HCT116 (cell line): Measurements from ENCODE around the gene ISCU.

Source experiments
- POLR2AphosphoS5 ChIP-seq: IDR thresholded peaks from 2 replicates; pipeline ENCODE4 v1.6.1; 2011; ENCODE audit warnings: mild to moderate bottlenecking, low read depth, low read length, moderate library complexity
- SRF ChIP-seq: IDR thresholded peaks from 2 replicates; pipeline ENCODE4 v1.6.1; 2012; ENCODE audit warnings: low read depth
- ZBTB33 ChIP-seq: IDR thresholded peaks from 2 replicates; pipeline ENCODE4 v1.6.1; 2011; ENCODE audit warnings: mild to moderate bottlenecking, low read length, moderate library complexity; ENCODE audit not compliant: insufficient replicate concordance; ENCODE audit errors: extremely low read depth
- TF ChIP-seq, protein P1 (sequence below): IDR thresholded peaks from 2 replicates; pipeline ENCODE4 v1.6.1; 2012; ENCODE audit warnings: low read depth
- TF ChIP-seq, protein P2 (sequence below), 3 experiments: fragments of 200-600 bp in 1 of 3; sonication (generic) in 1 of 3; IDR thresholded peaks in 2 of 3; conservative IDR thresholded peaks in 1 of 3; 2 replicates each; pipeline ENCODE4 v1.5.1; 2012 to 2017; ENCODE audit warnings: low read depth in 2 of 3, low read length in 2 of 3, antibody characterized with exemption in 1 of 3, borderline replicate concordance in 1 of 3, control low read depth in 1 of 3, mild to moderate bottlenecking in 1 of 3, mixed read lengths in 1 of 3, mixed run types in 1 of 3, moderate library complexity in 1 of 3; ENCODE audit not compliant: insufficient read depth in 1 of 3

GRCh38 chr12:108610856-108611605 lies 48.6 kb downstream of the ISCU start:
- TF ChIP-seq POLR2AphosphoS5 (no peak), SRF (no peak), ZBTB33 (no peak)
- TF ChIP-seq, protein P1, sequence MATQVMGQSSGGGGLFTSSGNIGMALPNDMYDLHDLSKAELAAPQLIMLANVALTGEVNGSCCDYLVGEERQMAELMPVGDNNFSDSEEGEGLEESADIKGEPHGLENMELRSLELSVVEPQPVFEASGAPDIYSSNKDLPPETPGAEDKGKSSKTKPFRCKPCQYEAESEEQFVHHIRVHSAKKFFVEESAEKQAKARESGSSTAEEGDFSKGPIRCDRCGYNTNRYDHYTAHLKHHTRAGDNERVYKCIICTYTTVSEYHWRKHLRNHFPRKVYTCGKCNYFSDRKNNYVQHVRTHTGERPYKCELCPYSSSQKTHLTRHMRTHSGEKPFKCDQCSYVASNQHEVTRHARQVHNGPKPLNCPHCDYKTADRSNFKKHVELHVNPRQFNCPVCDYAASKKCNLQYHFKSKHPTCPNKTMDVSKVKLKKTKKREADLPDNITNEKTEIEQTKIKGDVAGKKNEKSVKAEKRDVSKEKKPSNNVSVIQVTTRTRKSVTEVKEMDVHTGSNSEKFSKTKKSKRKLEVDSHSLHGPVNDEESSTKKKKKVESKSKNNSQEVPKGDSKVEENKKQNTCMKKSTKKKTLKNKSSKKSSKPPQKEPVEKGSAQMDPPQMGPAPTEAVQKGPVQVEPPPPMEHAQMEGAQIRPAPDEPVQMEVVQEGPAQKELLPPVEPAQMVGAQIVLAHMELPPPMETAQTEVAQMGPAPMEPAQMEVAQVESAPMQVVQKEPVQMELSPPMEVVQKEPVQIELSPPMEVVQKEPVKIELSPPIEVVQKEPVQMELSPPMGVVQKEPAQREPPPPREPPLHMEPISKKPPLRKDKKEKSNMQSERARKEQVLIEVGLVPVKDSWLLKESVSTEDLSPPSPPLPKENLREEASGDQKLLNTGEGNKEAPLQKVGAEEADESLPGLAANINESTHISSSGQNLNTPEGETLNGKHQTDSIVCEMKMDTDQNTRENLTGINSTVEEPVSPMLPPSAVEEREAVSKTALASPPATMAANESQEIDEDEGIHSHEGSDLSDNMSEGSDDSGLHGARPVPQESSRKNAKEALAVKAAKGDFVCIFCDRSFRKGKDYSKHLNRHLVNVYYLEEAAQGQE: no peak
- TF ChIP-seq, protein P2, sequence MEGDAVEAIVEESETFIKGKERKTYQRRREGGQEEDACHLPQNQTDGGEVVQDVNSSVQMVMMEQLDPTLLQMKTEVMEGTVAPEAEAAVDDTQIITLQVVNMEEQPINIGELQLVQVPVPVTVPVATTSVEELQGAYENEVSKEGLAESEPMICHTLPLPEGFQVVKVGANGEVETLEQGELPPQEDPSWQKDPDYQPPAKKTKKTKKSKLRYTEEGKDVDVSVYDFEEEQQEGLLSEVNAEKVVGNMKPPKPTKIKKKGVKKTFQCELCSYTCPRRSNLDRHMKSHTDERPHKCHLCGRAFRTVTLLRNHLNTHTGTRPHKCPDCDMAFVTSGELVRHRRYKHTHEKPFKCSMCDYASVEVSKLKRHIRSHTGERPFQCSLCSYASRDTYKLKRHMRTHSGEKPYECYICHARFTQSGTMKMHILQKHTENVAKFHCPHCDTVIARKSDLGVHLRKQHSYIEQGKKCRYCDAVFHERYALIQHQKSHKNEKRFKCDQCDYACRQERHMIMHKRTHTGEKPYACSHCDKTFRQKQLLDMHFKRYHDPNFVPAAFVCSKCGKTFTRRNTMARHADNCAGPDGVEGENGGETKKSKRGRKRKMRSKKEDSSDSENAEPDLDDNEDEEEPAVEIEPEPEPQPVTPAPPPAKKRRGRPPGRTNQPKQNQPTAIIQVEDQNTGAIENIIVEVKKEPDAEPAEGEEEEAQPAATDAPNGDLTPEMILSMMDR (IDR thresholded peaks at IDR 0.05 in 2 of 3, conservative IDR thresholded peaks at IDR 0.05 in 1 of 3; ENCODE audit: borderline replicate concordance in 1 of 3, insufficient read depth in 1 of 3, low read depth in 2 of 3, low read length in 2 of 3): no peak
